Keratinocyte (primary cell): Measurements from ENCODE around the gene VTI1A. TPM values are rescaled to one million over a fixed set of nuclear protein-coding genes. Genes with fewer than 3 reads are reported as not detected.

Source experiments
- DNase-seq: peaks from one replicate; pipeline ENCODE4 v3.0.0-alpha.2; 2011; ENCODE audit warnings: low read depth, missing footprints, low spot score
- FAIRE-seq: peaks from 2 replicates; lab custom pipeline; 2011; peaks lifted over from hg19 to GRCh38; lab: Jason Lieb, UNC
- H2AFZ ChIP-seq: 2 replicates; pipeline ENCODE4 v1.6.0; 2012; ENCODE audit warnings: low read length, control low read depth, inconsistent platforms; ENCODE audit not compliant: control insufficient read depth
- H3K27ac ChIP-seq: 2 replicates; pipeline ENCODE4 v1.5.1; 2011; ENCODE audit warnings: low read length; ENCODE audit not compliant: control insufficient read depth, insufficient read depth
- H3K27me3 ChIP-seq: 3 replicates; pipeline ENCODE4 v1.6.0; 2011; ENCODE audit warnings: low read length; ENCODE audit not compliant: control insufficient read depth, insufficient read depth; ENCODE audit errors: extremely low read depth
- H3K36me3 ChIP-seq, 2 experiments: 2 replicates in 1 of 2; 3 replicates in 1 of 2; pipeline ENCODE4 v1.5.1; 2011; ENCODE audit warnings: low read length in 2 of 2, mild to moderate bottlenecking in 1 of 2; ENCODE audit not compliant: control insufficient read depth in 2 of 2, insufficient read depth in 2 of 2; ENCODE audit errors: extremely low read depth in 1 of 2
- H3K4me1 ChIP-seq: 3 replicates; pipeline ENCODE4 v1.5.1; 2011; ENCODE audit warnings: low read length; ENCODE audit not compliant: control insufficient read depth, insufficient read depth; ENCODE audit errors: extremely low read depth
- H3K4me2 ChIP-seq: 3 replicates; pipeline ENCODE4 v1.6.0; 2011; ENCODE audit warnings: low read depth, low read length; ENCODE audit not compliant: control insufficient read depth, insufficient read depth; ENCODE audit errors: extremely low read depth
- H3K4me3 ChIP-seq, 3 experiments: fragments of 200-600 bp in 1 of 3; sonication (generic) in 1 of 3; 2 replicates in 2 of 3; 3 replicates in 1 of 3; pipeline ENCODE4 v1.5.1; 2011 to 2016; ENCODE audit warnings: low read length in 3 of 3, mild to moderate bottlenecking in 3 of 3, control low read depth in 2 of 3, inconsistent platforms in 1 of 3, low read depth in 1 of 3, mixed read lengths in 1 of 3, mixed run types in 1 of 3, moderate library complexity in 1 of 3; ENCODE audit not compliant: control insufficient read depth in 2 of 3, insufficient read depth in 2 of 3; ENCODE audit errors: extremely low read depth in 1 of 3
- H3K79me2 ChIP-seq: 2 replicates; pipeline ENCODE4 v1.6.0; 2012; ENCODE audit warnings: low read length; ENCODE audit not compliant: control insufficient read depth, insufficient read depth
- H3K9ac ChIP-seq: 3 replicates; pipeline ENCODE4 v1.6.0; 2011; ENCODE audit warnings: low read length; ENCODE audit not compliant: control insufficient read depth, insufficient read depth; ENCODE audit errors: extremely low read depth
- H3K9me1 ChIP-seq: 3 replicates; pipeline ENCODE4 v1.6.0; 2011; ENCODE audit warnings: low read length; ENCODE audit not compliant: control insufficient read depth, insufficient read depth; ENCODE audit errors: extremely low read depth
- H3K9me3 ChIP-seq: 2 replicates; pipeline ENCODE4 v1.5.1; 2012; ENCODE audit warnings: low read depth, low read length; ENCODE audit not compliant: control insufficient read depth
- H4K20me1 ChIP-seq: 3 replicates; pipeline ENCODE4 v1.6.0; 2011; ENCODE audit warnings: low read length; ENCODE audit not compliant: control insufficient read depth, insufficient read depth; ENCODE audit errors: extremely low read depth
- EZH2 ChIP-seq: IDR thresholded peaks from one replicate; pipeline ENCODE4 v1.6.1; 2012; ENCODE audit warnings: inconsistent platforms, mild to moderate bottlenecking, low read length, moderate library complexity
- dilution Hi-C: fragments of 300-500 bp; cut with MboI; formaldehyde crosslinking; loops from one replicate; pipeline ENCODE4 v1.7.0; 2020; ENCODE audit warnings: low sequenced_read_pairs; ENCODE audit not compliant: extremely low pct_ligation_motif_present
- polyA plus RNA-seq, 5 experiments: library from polyadenylated mRNA; depleted of rRNA in 3 of 5; stranded (reverse) in 3 of 5; stranded (forward) in 1 of 5; unstranded in 1 of 5; fragments of >200 nt; gene quantifications; 1 replicate in 1 of 5; 2 replicates in 3 of 5; 3 replicates in 1 of 5; pipeline versions ENCODE4 v1.2.1 to v1.2.3, GENCODE V29; 2011 to 2012; ENCODE audit warnings: missing spikeins in 2 of 5, low read depth in 1 of 5, low replicate concordance in 1 of 5
- TF ChIP-seq, protein P1 (sequence below), 3 experiments: IDR thresholded peaks in 1 of 3; conservative IDR thresholded peaks in 1 of 3; optimal IDR thresholded peaks in 1 of 3; 2 replicates in 2 of 3; 3 replicates in 1 of 3; pipeline versions ENCODE3 to v1.5.1; 2011; ENCODE audit warnings: low read length in 3 of 3, mild to moderate bottlenecking in 3 of 3, moderate library complexity in 2 of 3, control low read depth in 1 of 3, inconsistent platforms in 1 of 3; ENCODE audit not compliant: insufficient read depth in 2 of 3; ENCODE audit errors: extremely low read depth in 1 of 3

Gene VTI1A
- polyA plus RNA-seq, 1 donor (not counting 4 experiments of a cell fraction or from before 2014, with no cell fraction given): 18.5 TPM

GRCh38 chr10:112585126-112585525, 138.1 kb downstream of the VTI1A start:
- Histone ChIP-seq H3K79me2 (no peaks in the 10 kb centered on the region), H3K27me3 (no peaks in the 10 kb centered on the region), H3K4me1 (peaks cover 14% of the 10 kb centered on the region), H3K36me3 (no peaks in the 10 kb centered on the region), H3K9me3 (no peaks in the 10 kb centered on the region), H4K20me1 (no peaks in the 10 kb centered on the region), H3K4me2 (peak overlapping the region; percentile 70), H2AFZ (peak overlapping the region; percentile 38), H3K4me3 (no peak overlapping the region), H3K27ac (peak overlapping the region; percentile 59), H3K9me1 (no peaks in the 10 kb centered on the region), H3K9ac (no peak overlapping the region)
- FAIRE-seq: peak; percentile 91
- TF ChIP-seq, protein P1, sequence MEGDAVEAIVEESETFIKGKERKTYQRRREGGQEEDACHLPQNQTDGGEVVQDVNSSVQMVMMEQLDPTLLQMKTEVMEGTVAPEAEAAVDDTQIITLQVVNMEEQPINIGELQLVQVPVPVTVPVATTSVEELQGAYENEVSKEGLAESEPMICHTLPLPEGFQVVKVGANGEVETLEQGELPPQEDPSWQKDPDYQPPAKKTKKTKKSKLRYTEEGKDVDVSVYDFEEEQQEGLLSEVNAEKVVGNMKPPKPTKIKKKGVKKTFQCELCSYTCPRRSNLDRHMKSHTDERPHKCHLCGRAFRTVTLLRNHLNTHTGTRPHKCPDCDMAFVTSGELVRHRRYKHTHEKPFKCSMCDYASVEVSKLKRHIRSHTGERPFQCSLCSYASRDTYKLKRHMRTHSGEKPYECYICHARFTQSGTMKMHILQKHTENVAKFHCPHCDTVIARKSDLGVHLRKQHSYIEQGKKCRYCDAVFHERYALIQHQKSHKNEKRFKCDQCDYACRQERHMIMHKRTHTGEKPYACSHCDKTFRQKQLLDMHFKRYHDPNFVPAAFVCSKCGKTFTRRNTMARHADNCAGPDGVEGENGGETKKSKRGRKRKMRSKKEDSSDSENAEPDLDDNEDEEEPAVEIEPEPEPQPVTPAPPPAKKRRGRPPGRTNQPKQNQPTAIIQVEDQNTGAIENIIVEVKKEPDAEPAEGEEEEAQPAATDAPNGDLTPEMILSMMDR (optimal IDR thresholded peaks at IDR 0.05 in 1 of 3, IDR thresholded peaks at IDR 0.05 in 1 of 3, conservative IDR thresholded peaks at IDR 0.05 in 1 of 3; ENCODE audit: extremely low read depth in 1 of 3, insufficient read depth in 2 of 3, low read length in 3 of 3): no peak
- no peak for TF ChIP-seq EZH2
- DNase-seq: no peak
- dilution Hi-C loops: no loop called here

- H2AFZ ChIP-seq: no peak overlapping the region
- dilution Hi-C loops: no loop called here
- no peaks in the 10 kb centered on the region for H3K36me3 ChIP-seq
- H3K27ac ChIP-seq: no peak overlapping the region
- H3K4me3 ChIP-seq: no peak overlapping the region
- H3K27me3 ChIP-seq: no peaks in the 10 kb centered on the region
- no peak overlapping the region for H3K9ac ChIP-seq
- no peak for DNase-seq
- FAIRE-seq: no peak
- no peaks in the 10 kb centered on the region for H4K20me1 ChIP-seq
- TF ChIP-seq, protein P1 (optimal IDR thresholded peaks at IDR 0.05 in 1 of 3, IDR thresholded peaks at IDR 0.05 in 1 of 3, conservative IDR thresholded peaks at IDR 0.05 in 1 of 3; ENCODE audit: extremely low read depth in 1 of 3, insufficient read depth in 2 of 3, low read length in 3 of 3): no peak
- TF ChIP-seq EZH2: no peak
- no peak overlapping the region for H3K4me2 ChIP-seq
- no peaks in the 10 kb centered on the region for H3K9me3 ChIP-seq
- no peaks in the 10 kb centered on the region for H3K79me2 ChIP-seq
- H3K9me1 ChIP-seq: no peaks in the 10 kb centered on the region
- H3K4me1 ChIP-seq: peaks cover 19% of the 10 kb centered on the region
Observed at GRCh38 chr10:112585960-112586359, 138.9 kb downstream of the VTI1A start.
